ENCODE results near the gene UTF1.

GRCh38 chr10:133272964-133273420, 43.0 kb downstream of the UTF1 start:
- TF ChIP-seq, protein P1, sequence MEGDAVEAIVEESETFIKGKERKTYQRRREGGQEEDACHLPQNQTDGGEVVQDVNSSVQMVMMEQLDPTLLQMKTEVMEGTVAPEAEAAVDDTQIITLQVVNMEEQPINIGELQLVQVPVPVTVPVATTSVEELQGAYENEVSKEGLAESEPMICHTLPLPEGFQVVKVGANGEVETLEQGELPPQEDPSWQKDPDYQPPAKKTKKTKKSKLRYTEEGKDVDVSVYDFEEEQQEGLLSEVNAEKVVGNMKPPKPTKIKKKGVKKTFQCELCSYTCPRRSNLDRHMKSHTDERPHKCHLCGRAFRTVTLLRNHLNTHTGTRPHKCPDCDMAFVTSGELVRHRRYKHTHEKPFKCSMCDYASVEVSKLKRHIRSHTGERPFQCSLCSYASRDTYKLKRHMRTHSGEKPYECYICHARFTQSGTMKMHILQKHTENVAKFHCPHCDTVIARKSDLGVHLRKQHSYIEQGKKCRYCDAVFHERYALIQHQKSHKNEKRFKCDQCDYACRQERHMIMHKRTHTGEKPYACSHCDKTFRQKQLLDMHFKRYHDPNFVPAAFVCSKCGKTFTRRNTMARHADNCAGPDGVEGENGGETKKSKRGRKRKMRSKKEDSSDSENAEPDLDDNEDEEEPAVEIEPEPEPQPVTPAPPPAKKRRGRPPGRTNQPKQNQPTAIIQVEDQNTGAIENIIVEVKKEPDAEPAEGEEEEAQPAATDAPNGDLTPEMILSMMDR (conservative IDR thresholded peaks at IDR 0.05; ENCODE audit: low read length), result no peak
- no peak for TF ChIP-seq EZH2phosphoT487 (IDR thresholded peaks at IDR 0.05; ENCODE audit: borderline replicate concordance, low read depth, low read length)

Data from OCI-LY7 (cell line).